Gastrocnemius medialis (tissue), 4 donors: ENCODE data around the gene OR2A42. TPM values are rescaled to one million over a fixed set of nuclear protein-coding genes. Genes with fewer than 3 reads are reported as not detected.
"Not testable (repeated sequence)": the region's sequence is repeated elsewhere in the genome, so short reads cannot be mapped to it uniquely, and the experiment has no call there.

Experiments used
- ATAC-seq, 2 donors: fragments of 150-250 bp; one replicate each; pipeline ENCODE4 v1.9.1; 2016
- DNase-seq, 2 donors: peaks; one replicate each; pipeline ENCODE4 v3.0.0-alpha.2; 2019
- H3K27ac ChIP-seq, 4 donors: fragments of 200-600 bp; sonication (generic); 1 replicate in 1 of 4; 2 replicates in 3 of 4; pipeline ENCODE4 v1.5.1; 2016 to 2018; ENCODE audit warnings: mild to moderate bottlenecking in 2 of 4, moderate library complexity in 1 of 4
- H3K27me3 ChIP-seq, 3 donors: fragments of 200-600 bp; sonication (generic) in 2 of 3; 1 replicate in 1 of 3; 2 replicates in 2 of 3; pipeline versions ENCODE4 v1.5.1 to v1.6.0; 2016 to 2019; ENCODE audit warnings: mild to moderate bottlenecking in 1 of 3, moderate library complexity in 1 of 3
- H3K36me3 ChIP-seq, 2 donors: fragments of 200-600 bp; sonication (generic) in 1 of 2; one replicate each; pipeline ENCODE4 v1.5.1; 2017 to 2018
- H3K4me1 ChIP-seq, 2 donors: fragments of 200-600 bp; sonication (generic) in 1 of 2; one replicate each; pipeline ENCODE4 v1.5.1; 2016 to 2017; ENCODE audit warnings: mild to moderate bottlenecking in 2 of 2
- H3K4me3 ChIP-seq, 4 donors: fragments of 200-600 bp; sonication (generic) in 3 of 4; 1 replicate in 1 of 4; 2 replicates in 3 of 4; pipeline ENCODE4 v1.5.1; 2016 to 2019; ENCODE audit warnings: mild to moderate bottlenecking in 2 of 4
- H3K9me3 ChIP-seq, 3 donors: fragments of 200-600 bp; sonication (generic) in 2 of 3; 1 replicate in 1 of 3; 2 replicates in 2 of 3; pipeline ENCODE4 v1.5.1; 2016 to 2019
- CTCF ChIP-seq, 5 experiments: fragments of 450-650 bp in 3 of 5; fragments of 200-600 bp in 2 of 5; sonication (generic) in 2 of 5; IDR thresholded peaks in 4 of 5; conservative IDR thresholded peaks in 1 of 5; 1 replicate in 4 of 5; 2 replicates in 1 of 5; pipeline ENCODE4 v1.5.1; 2016 to 2019; ENCODE audit warnings: antibody characterized with exemption in 5 of 5, mild to moderate bottlenecking in 3 of 5, moderate library complexity in 3 of 5
- POLR2A ChIP-seq, 2 donors: fragments of 450-650 bp; IDR thresholded peaks; one replicate each; pipeline ENCODE4 v1.6.1; 2017; ENCODE audit warnings: antibody characterized with exemption in 2 of 2, mild to moderate bottlenecking in 2 of 2, moderate library complexity in 2 of 2
- in situ Hi-C, 4 donors: fragments of 200-750 bp; cut with MboI; loops; one replicate each; pipeline versions ENCODE4 v1.15.0 to v1.8.0; 2017; ENCODE audit warnings: low sequenced_read_pairs in 4 of 4
- intact Hi-C: fragments of 100-400 bp; cut with DNase I; formaldehyde crosslinking; loops from one replicate; pipeline ENCODE4 v1.15.1; 2023; ENCODE audit warnings: low total_unique reads
- total RNA-seq, 4 donors: library from RNA; depleted of rRNA; stranded (reverse); fragments of >200 nt; gene quantifications; one replicate each; pipeline versions ENCODE4 v1.1.0 to v1.2.3, GENCODE V29; 2016

The OR2A42 gene
- total RNA-seq, 4 donors from 2014 or later, result 0.33 TPM; not detected in 3

GRCh38 chr7:144256112-144256511 is 16.7 kb upstream of the OR2A42 start:
- Histone ChIP-seq H3K27ac (no peak overlapping the region), H3K36me3 (no peaks in the 10 kb centered on the region), H3K4me1 (no peaks in the 10 kb centered on the region), H3K9me3 (no peaks in the 10 kb centered on the region), H3K27me3 (no peaks in the 10 kb centered on the region), H3K4me3 (no peak overlapping the region)
- DNase-seq, result no peak
- in situ Hi-C loops, result no loop called here
- ATAC-seq, result no peak
- intact Hi-C loops, result no loop called here
- TF ChIP-seq POLR2A (IDR thresholded peaks at IDR 0.05) (no peak), CTCF (IDR thresholded peaks at IDR 0.05 in 4 of 5, conservative IDR thresholded peaks at IDR 0.05 in 1 of 5) (no peak)

GRCh38 chr7:144255471-144255897 is 16.1 kb upstream of the OR2A42 start:
- intact Hi-C loops, result no loop called here
- Histone ChIP-seq H3K4me1 (no peaks in the 10 kb centered on the region), H3K27me3 (no peaks in the 10 kb centered on the region), H3K27ac (no peak overlapping the region), H3K36me3 (no peaks in the 10 kb centered on the region), H3K4me3 (no peak overlapping the region), H3K9me3 (no peaks in the 10 kb centered on the region)
- TF ChIP-seq POLR2A (IDR thresholded peaks at IDR 0.05), result no peak
- TF ChIP-seq CTCF (IDR thresholded peaks at IDR 0.05 in 4 of 5, conservative IDR thresholded peaks at IDR 0.05 in 1 of 5), result no peak
- in situ Hi-C loops, result no loop called here
- DNase-seq, result no peak
- no peak for ATAC-seq

- intact Hi-C loops, ATAC-seq, DNase-seq: not testable (repeated sequence)
Observed at GRCh38 chr7:144252307-144252706, 12.9 kb upstream of the OR2A42 start.

GRCh38 chr7:144247674-144248330 is 8.4 kb upstream of the OR2A42 start:
- in situ Hi-C loops, H3K27ac ChIP-seq, intact Hi-C loops, H3K36me3 ChIP-seq, DNase-seq, H3K27me3 ChIP-seq, H3K4me3 ChIP-seq, ATAC-seq, H3K9me3 ChIP-seq, H3K4me1 ChIP-seq: not testable (repeated sequence)

More at GRCh38 chr7:144252307-144252706, 12.9 kb upstream of the OR2A42 start:
- H3K36me3 ChIP-seq, H3K4me3 ChIP-seq, H3K9me3 ChIP-seq, in situ Hi-C loops, H3K27me3 ChIP-seq, H3K4me1 ChIP-seq, H3K27ac ChIP-seq: not testable (repeated sequence)

GRCh38 chr7:144246967-144247366 is 7.6 kb upstream of the OR2A42 start:
- H3K9me3 ChIP-seq, H3K4me1 ChIP-seq, H3K36me3 ChIP-seq, H3K4me3 ChIP-seq, intact Hi-C loops, ATAC-seq, H3K27me3 ChIP-seq, H3K27ac ChIP-seq, DNase-seq, in situ Hi-C loops: not testable (repeated sequence)

- H3K4me3 ChIP-seq, H3K9me3 ChIP-seq, H3K36me3 ChIP-seq, ATAC-seq, intact Hi-C loops, H3K27me3 ChIP-seq, in situ Hi-C loops, H3K4me1 ChIP-seq, DNase-seq, H3K27ac ChIP-seq: not testable (repeated sequence)
Observed at GRCh38 chr7:144245372-144245771, 6.0 kb upstream of the OR2A42 start.

GRCh38 chr7:144238530-144239082 is 799 bp downstream of the OR2A42 start:
- H3K27me3 ChIP-seq, intact Hi-C loops, DNase-seq, H3K9me3 ChIP-seq, H3K36me3 ChIP-seq, H3K27ac ChIP-seq, in situ Hi-C loops, H3K4me1 ChIP-seq, ATAC-seq, H3K4me3 ChIP-seq: not testable (repeated sequence)

- H3K9me3 ChIP-seq, H3K36me3 ChIP-seq, intact Hi-C loops, H3K27me3 ChIP-seq, H3K27ac ChIP-seq, in situ Hi-C loops, H3K4me1 ChIP-seq, ATAC-seq, DNase-seq, H3K4me3 ChIP-seq: not testable (repeated sequence)
Observed at GRCh38 chr7:144233039-144233438, 6.4 kb downstream of the OR2A42 start.

GRCh38 chr7:144231027-144231426 is 8.4 kb downstream of the OR2A42 start:
- H3K9me3 ChIP-seq, ATAC-seq: not testable (repeated sequence)

GRCh38 chr7:144228810-144229209 is 10.6 kb downstream of the OR2A42 start:
- H3K36me3 ChIP-seq, H3K4me3 ChIP-seq, H3K27me3 ChIP-seq, H3K27ac ChIP-seq, DNase-seq, H3K9me3 ChIP-seq, H3K4me1 ChIP-seq, ATAC-seq, in situ Hi-C loops, intact Hi-C loops: not testable (repeated sequence)

More at GRCh38 chr7:144231027-144231426, 8.4 kb downstream of the OR2A42 start:
- H3K4me1 ChIP-seq, H3K36me3 ChIP-seq, H3K4me3 ChIP-seq, H3K27ac ChIP-seq, intact Hi-C loops, in situ Hi-C loops, H3K27me3 ChIP-seq, DNase-seq: not testable (repeated sequence)
